Neural progenitor cell (in vitro differentiated cells): ENCODE data around the gene RIMS1.

Experiments used
- CTCF ChIP-seq: fragments of 200-600 bp; sonication (generic); IDR thresholded peaks from 2 replicates; pipeline ENCODE4 v1.5.1; 2017; ENCODE audit warnings: antibody characterized with exemption, mild to moderate bottlenecking
- EZH2 ChIP-seq: fragments of 200-600 bp; sonication (generic); IDR thresholded peaks from 2 replicates; pipeline ENCODE4 v1.6.1; 2017; ENCODE audit warnings: antibody characterized with exemption, mild to moderate bottlenecking, moderate library complexity
- EZH2phosphoT487 ChIP-seq: fragments of 200-600 bp; sonication (generic); IDR thresholded peaks from 2 replicates; pipeline ENCODE4 v1.6.1; 2017; ENCODE audit warnings: antibody characterized with exemption

- TF ChIP-seq CTCF (no peak), EZH2phosphoT487 (no peak), EZH2 (no peak)
Observed at GRCh38 chr6:72035966-72036365, 149.6 kb downstream of the RIMS1 start.
